Naive thymus-derived CD4-positive, alpha-beta T cell (primary cell): Measurements from ENCODE around the gene APH1B. TPM values are rescaled to one million over a fixed set of nuclear protein-coding genes. Genes with fewer than 3 reads are reported as not detected.

Experiments
- ATAC-seq: fragments of 150-1000 bp; cut with Tn5 transposase; 2 replicates; pipeline ENCODE4 v1.10.0; 2021; ENCODE audit warnings: mild to moderate bottlenecking, moderate library complexity
- CTCF ChIA-PET: fragments of 350-600 bp; sonication (Branson Sonifier 250); formaldehyde crosslinking; loops from one replicate; lab custom pipeline; 2021; ENCODE audit warnings: antibody characterized with exemption; lab: Charles Lee
- POLR2A ChIA-PET: fragments of 350-600 bp; sonication (Branson Sonifier 250); formaldehyde crosslinking; loops from one replicate; lab custom pipeline; 2021; ENCODE audit warnings: antibody characterized with exemption, inconsistent platforms; lab: Charles Lee
- DNase-seq, 9 donors: peaks; one replicate each; pipeline versions ENCODE4 v3.0.0 to v3.0.0-alpha.2; 2020 to 2022; ENCODE audit warnings: mixed read lengths in 1 of 9
- H3K27ac ChIP-seq: one replicate; pipeline ENCODE4 v1.7.0; 2013; ENCODE audit warnings: mild to moderate bottlenecking, low read depth, low read length, moderate library complexity
- H3K27me3 ChIP-seq, 2 donors: one replicate each; pipeline ENCODE4 v1.7.0; 2013; ENCODE audit warnings: low read length in 2 of 2, mild to moderate bottlenecking in 2 of 2, moderate library complexity in 2 of 2; ENCODE audit not compliant: control insufficient read depth in 2 of 2, insufficient read depth in 2 of 2
- H3K36me3 ChIP-seq, 3 experiments: 1 replicate in 2 of 3; 2 replicates in 1 of 3; pipeline ENCODE4 v1.7.0; 2013; ENCODE audit warnings: low read length in 3 of 3, mild to moderate bottlenecking in 3 of 3, moderate library complexity in 1 of 3; ENCODE audit not compliant: insufficient read depth in 3 of 3, control insufficient read depth in 2 of 3
- H3K4me1 ChIP-seq, 2 donors: one replicate each; pipeline ENCODE4 v1.7.0; 2013; ENCODE audit warnings: low read length in 2 of 2, mild to moderate bottlenecking in 2 of 2, moderate library complexity in 1 of 2; ENCODE audit not compliant: control insufficient read depth in 2 of 2, insufficient read depth in 2 of 2
- H3K4me3 ChIP-seq: 2 replicates; pipeline ENCODE4 v1.7.0; 2013; ENCODE audit warnings: mild to moderate bottlenecking, low read length
- H3K9me3 ChIP-seq, 3 experiments: 1 replicate in 2 of 3; 2 replicates in 1 of 3; pipeline ENCODE4 v1.7.0; 2013; ENCODE audit warnings: low read length in 3 of 3; ENCODE audit not compliant: control insufficient read depth in 2 of 3
- H3K27ac Mint-ChIP-seq, 9 donors: one replicate each; pipeline ENCODE4 v1.8.0; 2020 to 2022; ENCODE audit warnings: mixed read lengths in 9 of 9, mild to moderate bottlenecking in 8 of 9, moderate library complexity in 5 of 9, inconsistent platforms in 2 of 9
- H3K27me3 Mint-ChIP-seq, 5 donors: one replicate each; pipeline ENCODE4 v1.8.0; 2021 to 2022; ENCODE audit warnings: mixed read lengths in 5 of 5, mild to moderate bottlenecking in 1 of 5
- H3K36me3 Mint-ChIP-seq, 5 donors: one replicate each; pipeline ENCODE4 v1.8.0; 2020 to 2022; ENCODE audit warnings: mixed read lengths in 5 of 5, mild to moderate bottlenecking in 3 of 5, inconsistent platforms in 1 of 5
- H3K4me1 Mint-ChIP-seq, 7 donors: one replicate each; pipeline ENCODE4 v1.8.0; 2020 to 2022; ENCODE audit warnings: mixed read lengths in 7 of 7, mild to moderate bottlenecking in 3 of 7, inconsistent platforms in 1 of 7
- H3K4me3 Mint-ChIP-seq, 10 donors: one replicate each; pipeline ENCODE4 v1.8.0; 2020 to 2022; ENCODE audit warnings: mild to moderate bottlenecking in 10 of 10, mixed read lengths in 10 of 10, moderate library complexity in 6 of 10, inconsistent platforms in 2 of 10
- H3K9me3 Mint-ChIP-seq, 11 donors: one replicate each; pipeline ENCODE4 v1.8.0; 2020 to 2022; ENCODE audit warnings: mixed read lengths in 11 of 11, mild to moderate bottlenecking in 4 of 11, inconsistent platforms in 1 of 11, moderate library complexity in 1 of 11
- intact Hi-C, 2 donors: fragments of 100-400 bp; cut with micrococcal nuclease; formaldehyde crosslinking; loops; one replicate each; pipeline ENCODE4 v1.15.1; 2023
- polyA plus RNA-seq, 2 donors: library from polyadenylated mRNA; unstranded; fragments of 300-500 nt; fragmentation: Illumina TruSeq; gene quantifications; one replicate each; pipeline ENCODE4 v1.2.3, GENCODE V29; 2021
- total RNA-seq, 6 experiments: library from RNA in 5 of 6; stranded (reverse) in 5 of 6; gene quantifications; 1 replicate in 5 of 6; 2 replicates in 1 of 6; pipeline ENCODE4 v1.2.3 and lab custom pipeline; 2021 to 2026

Gene APH1B
- total and polyA plus RNA-seq, 7 experiments from 2014 or later: 9.9 to 29.9 (median 17.3) TPM

DNA sequence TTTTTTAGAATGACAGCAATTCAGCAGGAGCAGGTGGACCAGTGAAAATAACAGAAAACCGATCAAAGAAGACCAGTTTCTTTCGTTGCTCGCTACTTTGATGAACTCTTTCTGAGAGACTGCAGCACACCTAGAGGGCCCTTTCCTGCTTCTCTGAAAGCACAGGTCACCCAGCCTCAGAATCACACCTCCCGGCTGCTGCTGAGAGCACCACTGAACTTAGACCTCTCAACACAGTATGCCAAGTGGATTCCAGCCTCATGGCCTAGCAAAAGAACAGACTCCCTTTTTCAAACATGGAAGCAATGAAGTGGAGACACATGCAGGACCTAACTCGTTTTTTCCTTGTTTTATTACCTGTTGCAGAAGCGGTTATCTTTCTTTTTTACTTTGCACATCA lies 13.9 kb upstream of the APH1B start:
- intact Hi-C loops: loop anchor here in 1 of 2 donors (5.0 kb wide), 1 partner anchor 36 kb away; no protein-coding TSS in a partner anchor
- Mint-ChIP-seq H3K36me3 (peaks cover 13 to 41% (median 26%) of the 10 kb centered on the region in 5 donors), H3K9me3 (no peaks in the 10 kb centered on the region), H3K4me1 (peaks cover 0 to 6% (median 0%) of the 10 kb centered on the region in 7 donors), H3K27me3 (no peaks in the 10 kb centered on the region), H3K27ac (peak overlapping the region in 2 of 9 donors; percentile 62 to 71), H3K4me3 (no peak overlapping the region)
- Histone ChIP-seq H3K4me3 (no peak overlapping the region), H3K9me3 (no peaks in the 10 kb centered on the region), H3K36me3 (peaks cover 6 to 43% (median 19%) of the 10 kb centered on the region in 3 experiments), H3K27ac (no peak overlapping the region), H3K27me3 (no peaks in the 10 kb centered on the region), H3K4me1 (no peaks in the 10 kb centered on the region)
- POLR2A ChIA-PET: interaction anchor here (1.8 kb wide), 1 partner anchor 11 kb away, joined by 4 read pairs; no protein-coding TSS in a partner anchor
- CTCF ChIA-PET: no interaction called here
- ATAC-seq (no peak), DNase-seq (no peak)

DNA sequence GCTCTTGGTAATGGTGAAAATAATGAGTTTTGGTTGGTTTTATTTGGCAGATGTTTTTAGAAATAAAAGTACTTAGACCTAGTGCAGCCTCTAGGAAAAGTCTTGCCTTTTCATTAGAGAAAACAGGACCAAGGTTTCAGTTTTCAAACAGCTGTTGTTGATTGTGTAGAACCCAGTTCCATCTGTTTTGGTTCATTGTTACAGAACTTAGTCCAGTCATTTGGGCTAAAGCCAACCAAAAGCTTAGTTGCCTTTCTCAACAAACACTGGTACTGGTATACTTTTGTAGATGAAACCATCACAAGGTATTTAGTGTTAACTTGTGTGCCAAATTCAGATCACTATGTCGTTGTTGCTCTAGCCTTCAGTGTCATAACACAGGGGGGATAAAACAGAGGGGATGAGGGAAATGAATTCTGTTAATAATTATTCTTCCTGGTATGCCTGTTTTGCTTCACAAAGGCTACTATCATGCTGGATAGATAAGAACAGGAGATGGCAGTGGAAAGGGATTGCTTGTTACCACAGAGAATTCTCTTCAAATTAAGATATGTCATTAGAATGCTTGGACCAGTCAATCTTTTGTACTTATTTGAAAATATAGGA lies 12.6 kb upstream of the APH1B start:
- Histone ChIP-seq H3K4me1 (no peaks in the 10 kb centered on the region), H3K27ac (no peak overlapping the region), H3K36me3 (peaks cover 4 to 32% (median 16%) of the 10 kb centered on the region in 3 experiments), H3K9me3 (no peaks in the 10 kb centered on the region), H3K27me3 (no peaks in the 10 kb centered on the region), H3K4me3 (no peak overlapping the region)
- Mint-ChIP-seq H3K4me1 (peaks cover 0 to 11% (median 6%) of the 10 kb centered on the region in 7 donors), H3K27ac (peak overlapping the region in 4 of 9 donors; percentile 3 to 43 (median 19)), H3K4me3 (no peak overlapping the region), H3K36me3 (peaks cover 17 to 44% (median 31%) of the 10 kb centered on the region in 5 donors), H3K9me3 (no peaks in the 10 kb centered on the region), H3K27me3 (no peaks in the 10 kb centered on the region)
- ATAC-seq (no peak), DNase-seq (no peak)
- CTCF ChIA-PET: no interaction called here
- POLR2A ChIA-PET: interaction anchor here (0.6 to 1.4 kb wide), 5 partner anchors 12 to 947 kb away, joined by 3 to 6 read pairs (median 4); no protein-coding TSS in a partner anchor
- intact Hi-C loops: loop anchor here in 1 of 2 donors (5.0 kb wide), 1 partner anchor 37 kb away; no protein-coding TSS in a partner anchor

DNA sequence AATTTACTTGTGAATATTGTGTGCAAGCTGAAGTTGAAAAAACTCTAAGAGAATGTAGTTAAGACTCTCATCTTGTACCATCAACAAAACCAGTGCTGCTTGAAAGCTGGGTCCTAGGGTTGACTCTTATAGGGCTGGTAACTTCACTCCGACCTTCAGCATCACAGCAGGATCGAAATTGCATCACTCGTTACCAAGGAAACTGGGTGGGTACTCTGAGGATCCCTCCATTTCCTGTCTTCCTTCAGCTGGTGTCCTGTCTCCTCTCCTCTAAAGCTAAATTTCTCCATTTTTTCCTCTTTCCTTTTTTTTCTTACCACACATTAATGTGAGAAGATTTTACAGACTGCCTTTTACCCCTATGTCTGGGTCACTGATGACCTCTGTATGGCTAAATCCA lies 3.0 kb upstream of the APH1B start:
- Histone ChIP-seq H3K27ac (no peak overlapping the region), H3K4me3 (no peak overlapping the region), H3K36me3 (peaks cover 0 to 4% (median 0%) of the 10 kb centered on the region in 3 experiments), H3K27me3 (no peaks in the 10 kb centered on the region), H3K9me3 (no peaks in the 10 kb centered on the region), H3K4me1 (peaks cover 10 to 21% of the 10 kb centered on the region in 2 donors)
- peak in 3 of 9 donors; percentile 8 to 19 (median 9) for DNase-seq
- intact Hi-C loops: loop anchor here in 1 of 2 donors (1.0 to 10.0 kb wide), 2 partner anchors 8 to 1910 kb away; partner anchors contain the start of gene CLPX
- no peak for ATAC-seq
- Mint-ChIP-seq H3K4me3 (peak overlapping the region in 7 of 10 donors; percentile 5 to 45 (median 30)), H3K9me3 (peaks cover 0 to 1% (median 0%) of the 10 kb centered on the region in 11 donors), H3K4me1 (peaks cover 20 to 47% (median 42%) of the 10 kb centered on the region in 7 donors), H3K27me3 (no peaks in the 10 kb centered on the region), H3K27ac (peak overlapping the region; percentile 21 to 91 (median 73)), H3K36me3 (peaks cover 0 to 18% (median 3%) of the 10 kb centered on the region in 5 donors)
- ChIA-PET POLR2A (interaction anchor here (0.6 to 5.7 kb wide), 7 partner anchors 12 to 175 kb away, joined by 3 to 52 read pairs (median 4); partner anchors contain the start of gene RPS27L), CTCF (interaction anchor here (0.6 to 2.4 kb wide), 4 partner anchors 30 to 117 kb away, joined by 3 to 8 read pairs (median 3); partner anchors contain the start of gene RPS27L)

DNA sequence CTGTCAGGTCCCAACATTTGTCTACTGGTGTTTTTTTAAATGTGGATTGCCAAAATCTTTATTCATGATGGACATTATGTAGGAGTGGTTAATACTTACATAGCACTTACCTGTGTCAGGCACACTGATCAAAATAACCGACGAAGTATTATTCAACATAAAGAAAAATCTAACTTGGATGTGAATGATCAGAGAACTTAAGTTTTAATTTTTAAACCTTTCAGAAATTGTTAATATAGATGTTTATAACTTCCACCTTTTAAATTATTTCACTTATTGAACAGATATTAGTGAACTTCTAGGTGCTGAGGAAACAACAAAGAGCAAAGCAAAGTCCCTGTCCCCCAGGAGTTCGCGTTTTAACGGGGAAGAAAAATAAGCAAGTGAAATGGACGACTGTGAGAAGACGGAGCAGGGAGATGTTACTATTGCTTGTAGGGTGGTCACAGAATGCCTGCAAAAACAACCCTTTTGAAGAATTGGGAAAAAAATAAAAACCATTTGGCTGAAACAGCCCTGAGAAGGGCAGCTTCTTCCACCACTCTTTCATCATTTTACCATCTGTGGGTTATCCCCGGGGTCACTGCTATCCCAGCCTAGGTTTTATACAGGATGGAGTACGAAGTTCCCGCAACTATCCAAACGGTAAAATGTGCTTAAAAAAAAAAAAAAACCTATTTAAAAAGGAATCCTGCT lies 915 bp upstream of the APH1B start:
- Mint-ChIP-seq H3K36me3 (peaks cover 0 to 14% (median 0%) of the 10 kb centered on the region in 5 donors), H3K4me3 (peak overlapping the region; percentile 66 to 93 (median 89)), H3K9me3 (no peaks in the 10 kb centered on the region), H3K27me3 (no peaks in the 10 kb centered on the region), H3K4me1 (peaks cover 23 to 49% (median 46%) of the 10 kb centered on the region in 7 donors), H3K27ac (peak overlapping the region; percentile 68 to 98 (median 86))
- ATAC-seq: no peak
- ChIA-PET CTCF (interaction anchor here (0.9 to 1.8 kb wide), 3 partner anchors 31 to 140 kb away, joined by 3 to 4 read pairs (median 4); no protein-coding TSS in a partner anchor), POLR2A (interaction anchor here (0.6 to 5.7 kb wide), 8 partner anchors 8 to 141 kb away, joined by 3 to 52 read pairs (median 5); partner anchors contain the start of gene RPS27L)
- H3K36me3 ChIP-seq: peaks cover 0 to 17% (median 0%) of the 10 kb centered on the region in 3 experiments
- H3K9me3 ChIP-seq: no peaks in the 10 kb centered on the region
- peak overlapping the region; percentile 82 for H3K27ac ChIP-seq
- no peak for DNase-seq
- H3K27me3 ChIP-seq: no peaks in the 10 kb centered on the region
- peak overlapping the region; percentile 71 for H3K4me3 ChIP-seq
- intact Hi-C loops: loop anchor here (1.0 to 10.0 kb wide), 12 partner anchors 32 to 1908 kb away; partner anchors contain the start of genes RAB8B (in 2 of the 2), RPS27L (in 2 of the 2), CLPX (in 1 of the 2) and LACTB (in 1 of the 2)
- H3K4me1 ChIP-seq: peaks cover 10 to 21% of the 10 kb centered on the region in 2 donors

DNA sequence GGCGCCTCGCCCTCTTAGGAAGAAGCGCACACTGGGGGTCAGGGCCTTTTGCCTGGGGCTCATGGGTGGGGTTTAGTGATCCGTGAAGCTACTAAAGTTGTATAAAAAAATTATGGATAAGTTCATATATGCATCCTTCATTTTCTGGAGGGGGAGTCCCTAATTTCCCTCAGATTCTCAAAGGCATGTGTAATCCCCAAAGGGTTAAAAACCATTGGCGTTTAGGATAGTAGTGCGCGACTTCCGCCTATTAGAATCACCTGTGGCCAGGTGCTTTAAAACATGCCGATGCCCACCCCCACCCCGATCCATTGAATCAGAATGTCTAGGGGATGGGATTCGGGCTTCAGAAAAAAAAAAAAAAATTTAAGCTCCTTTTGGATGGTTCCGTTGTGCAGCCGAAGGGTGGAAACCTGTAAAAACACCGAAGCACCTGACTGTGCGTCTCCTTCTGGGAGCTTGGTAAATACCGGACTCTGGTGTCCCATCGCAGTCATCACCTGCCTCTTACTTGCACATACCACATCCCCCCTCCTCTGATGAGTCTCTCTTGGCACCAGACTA lies 570 bp downstream of the APH1B start:
- ChIA-PET CTCF (interaction anchor here (0.5 to 1.8 kb wide), 6 partner anchors 10 to 1552 kb away, joined by 3 to 8 read pairs (median 4); no protein-coding TSS in a partner anchor), POLR2A (interaction anchor here (0.6 to 5.7 kb wide), 11 partner anchors 17 to 864 kb away, joined by 3 to 52 read pairs (median 3); partner anchors contain the start of genes LACTB and RPS27L)
- Histone ChIP-seq H3K36me3 (peaks cover 0 to 17% (median 0%) of the 10 kb centered on the region in 3 experiments), H3K9me3 (no peaks in the 10 kb centered on the region), H3K27ac (peak overlapping the region; percentile 96), H3K27me3 (no peaks in the 10 kb centered on the region), H3K4me1 (peaks cover 10 to 21% of the 10 kb centered on the region in 2 donors), H3K4me3 (peak overlapping the region; percentile 65)
- intact Hi-C loops: loop anchor here (1.0 to 10.0 kb wide), 12 partner anchors 33 to 1907 kb away; partner anchors contain the start of genes RAB8B (in 2 of the 2), RPS27L (in 2 of the 2), CLPX (in 1 of the 2) and LACTB (in 1 of the 2)
- DNase-seq (peak in 1 of 9 donors; percentile 16), ATAC-seq (peak; percentile 18)
- Mint-ChIP-seq H3K9me3 (no peaks in the 10 kb centered on the region), H3K27me3 (no peaks in the 10 kb centered on the region), H3K4me3 (peak overlapping the region; percentile 76 to 93 (median 83)), H3K4me1 (peaks cover 23 to 49% (median 46%) of the 10 kb centered on the region in 7 donors), H3K27ac (peak overlapping the region; percentile 63 to 90 (median 85)), H3K36me3 (peaks cover 0 to 10% (median 0%) of the 10 kb centered on the region in 5 donors)
